NB4 (cell line): ENCODE data around the gene CHRNE.

Source experiments
- POLR2A ChIP-seq: IDR thresholded peaks from 2 replicates; pipeline ENCODE4 v1.6.1; 2011; ENCODE audit warnings: mild to moderate bottlenecking; ENCODE audit not compliant: insufficient read length; ENCODE audit errors: extremely low read depth
- TF ChIP-seq, protein P1 (sequence below): IDR thresholded peaks from one replicate; pipeline ENCODE4 v1.5.1; 2012; ENCODE audit warnings: low read depth, low read length

DNA sequence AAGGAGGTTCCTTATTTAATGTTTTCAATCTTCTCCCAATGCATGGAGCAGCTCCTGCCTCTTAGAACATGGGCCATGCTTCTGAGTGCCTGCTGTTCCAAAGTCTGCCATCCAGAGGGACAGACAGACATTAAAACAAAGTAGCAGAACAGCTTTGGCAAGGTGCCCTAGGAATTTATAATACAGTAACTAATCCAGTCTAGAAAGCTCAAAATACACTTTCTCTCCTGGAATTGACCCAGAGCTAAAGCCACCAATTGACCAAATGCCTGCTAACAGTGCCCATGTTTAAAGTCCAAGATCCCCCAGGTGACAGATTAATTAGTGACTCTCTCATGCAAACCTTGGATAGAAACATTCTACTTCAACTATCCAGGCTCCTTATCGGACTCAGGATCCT lies 11.1 kb upstream of the CHRNE start:
- TF ChIP-seq, protein P1, sequence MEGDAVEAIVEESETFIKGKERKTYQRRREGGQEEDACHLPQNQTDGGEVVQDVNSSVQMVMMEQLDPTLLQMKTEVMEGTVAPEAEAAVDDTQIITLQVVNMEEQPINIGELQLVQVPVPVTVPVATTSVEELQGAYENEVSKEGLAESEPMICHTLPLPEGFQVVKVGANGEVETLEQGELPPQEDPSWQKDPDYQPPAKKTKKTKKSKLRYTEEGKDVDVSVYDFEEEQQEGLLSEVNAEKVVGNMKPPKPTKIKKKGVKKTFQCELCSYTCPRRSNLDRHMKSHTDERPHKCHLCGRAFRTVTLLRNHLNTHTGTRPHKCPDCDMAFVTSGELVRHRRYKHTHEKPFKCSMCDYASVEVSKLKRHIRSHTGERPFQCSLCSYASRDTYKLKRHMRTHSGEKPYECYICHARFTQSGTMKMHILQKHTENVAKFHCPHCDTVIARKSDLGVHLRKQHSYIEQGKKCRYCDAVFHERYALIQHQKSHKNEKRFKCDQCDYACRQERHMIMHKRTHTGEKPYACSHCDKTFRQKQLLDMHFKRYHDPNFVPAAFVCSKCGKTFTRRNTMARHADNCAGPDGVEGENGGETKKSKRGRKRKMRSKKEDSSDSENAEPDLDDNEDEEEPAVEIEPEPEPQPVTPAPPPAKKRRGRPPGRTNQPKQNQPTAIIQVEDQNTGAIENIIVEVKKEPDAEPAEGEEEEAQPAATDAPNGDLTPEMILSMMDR = no peak
- no peak for TF ChIP-seq POLR2A
